Ovary (tissue), 9 donors: Measurements from ENCODE around the gene CLDN15. TPM values are rescaled to one million over a fixed set of nuclear protein-coding genes. Genes with fewer than 3 reads are reported as not detected.

Source experiments
- DNase-seq, 5 donors: peaks; one replicate each; pipeline ENCODE4 v3.0.0-alpha.2; 2019 to 2020
- H3K27ac ChIP-seq, 2 donors: fragments of 200-600 bp; one replicate each; pipeline versions ENCODE4 v1.5.1 to v1.8.0; 2019 to 2022
- H3K27me3 ChIP-seq: fragments of 200-600 bp; one replicate; pipeline ENCODE4 v1.8.0; 2022
- H3K36me3 ChIP-seq: fragments of 200-600 bp; sonication (generic); one replicate; pipeline ENCODE4 v1.5.1; 2019
- H3K4me1 ChIP-seq: one replicate; pipeline ENCODE4 v1.8.1; 2013; ENCODE audit warnings: mild to moderate bottlenecking, moderate library complexity; ENCODE audit not compliant: insufficient read depth
- H3K4me3 ChIP-seq: fragments of 200-600 bp; sonication (generic); one replicate; pipeline ENCODE4 v1.5.1; 2017
- H3K9me3 ChIP-seq, 2 donors: fragments of 200-600 bp in 1 of 2; sonication (generic) in 1 of 2; one replicate each; pipeline versions ENCODE4 v1.5.1 to v1.8.1; 2013 to 2019; ENCODE audit warnings: mild to moderate bottlenecking in 1 of 2, moderate library complexity in 1 of 2
- CTCF ChIP-seq, 3 donors: fragments of 450-650 bp in 2 of 3; fragments of 200-600 bp in 1 of 3; IDR thresholded peaks; one replicate each; pipeline versions ENCODE4 v1.5.1 to v1.8.0; 2016 to 2022; ENCODE audit warnings: antibody characterized with exemption in 3 of 3, mild to moderate bottlenecking in 1 of 3
- EP300 ChIP-seq: sonication (generic); formaldehyde crosslinking; IDR thresholded peaks from one replicate; pipeline ENCODE4 v1.6.1; 2017; ENCODE audit warnings: antibody characterized with exemption
- POLR2A ChIP-seq: fragments of 450-650 bp; IDR thresholded peaks from one replicate; pipeline ENCODE4 v1.6.1; 2017; ENCODE audit warnings: antibody characterized with exemption, mild to moderate bottlenecking, moderate library complexity
- WGBS, 3 donors: extraction: QIAGEN DNeasy Blood & Tissue Kit in 1 of 3; methylation state at CpG; one replicate each; pipeline versions ENCODE4 v1.1.5 to v1.1.7; 2013 to 2017; 5-methylcytosine and 5-hydroxymethylcytosine counted together
- intact Hi-C, 4 donors: fragments of 100-400 bp; cut with DNase I; formaldehyde crosslinking; loops; one replicate each; pipeline versions ENCODE4 v1.11.0 to v1.15.1; 2022 to 2023
- polyA plus RNA-seq, 2 donors: library from polyadenylated mRNA; stranded (reverse); fragments of 200-250 nt in 1 of 2; fragments of 350-450 nt in 1 of 2; fragmentation: Illumina TruSeq in 1 of 2; extraction: RNeasy Lipid Tissue Mini Kit (QIAGEN cat#74804) in 1 of 2; gene quantifications; one replicate each; pipeline ENCODE4 v1.2.3, GENCODE V29; 2013 to 2014
- total RNA-seq, 7 donors: library from RNA; depleted of rRNA in 2 of 7; stranded (reverse); fragments of >200 nt in 2 of 7; fragmentation: NEBNext Ultra II Directional in 3 of 7; extraction: Animal tissue kit (Norgen Biotek cat#: 25700) in 3 of 7; gene quantifications; one replicate each; pipeline versions ENCODE4 v1.1.0 to v1.2.4, GENCODE V29; 2016 to 2023
- donor health status: DM: no; HTN: no; CAD: no; lungs with moderate emphysema.
- donor health status: DM: no; HTN: no; CAD: no.
- donor health status: Bipolar disorder and iron deficiency.
- donor health status: DM: yes; HTN: yes; CAD: no.
- donor health status: DM: no; HTN: no; CAD: no.
- donor health status: DM: yes; HTN: yes; CAD: no.

Gene CLDN15
- total and polyA plus RNA-seq, 9 donors, result 3.6 to 225 (median 11.7) TPM

GRCh38 chr7:101238226-101239182, 902 bp upstream of the CLDN15 start:
- Histone ChIP-seq H3K9me3 (no peaks in the 10 kb centered on the region), H3K27me3 (no peaks in the 10 kb centered on the region), H3K4me3 (no peak overlapping the region), H3K27ac (peak overlapping the region in 1 of 2 donors; percentile 59), H3K36me3 (no peaks in the 10 kb centered on the region), H3K4me1 (no peaks in the 10 kb centered on the region)
- intact Hi-C loops, result no loop called here
- TF ChIP-seq POLR2A (no peak), EP300 (no peak), CTCF (IDR thresholded peaks at IDR 0.05) (no peak)
- no peak for DNase-seq
- 62 to 70% (median 68%) methylated on average over 27 to 28 of the region's 28 CpGs for WGBS, 3 donors

GRCh38 chr7:101236292-101236835, 1.2 kb downstream of the CLDN15 start:
- Histone ChIP-seq H3K36me3 (no peaks in the 10 kb centered on the region), H3K9me3 (no peaks in the 10 kb centered on the region), H3K27me3 (no peaks in the 10 kb centered on the region), H3K27ac (no peak overlapping the region), H3K4me3 (no peak overlapping the region), H3K4me1 (peaks cover 3% of the 10 kb centered on the region)
- TF ChIP-seq EP300, result no peak
- no peak for TF ChIP-seq CTCF (IDR thresholded peaks at IDR 0.05)
- TF ChIP-seq POLR2A, result no peak
- DNase-seq, result no peak
- WGBS, 3 donors, result 88 to 95% (median 91%) methylated on average over 21 of the region's 21 CpGs
- intact Hi-C loops, result no loop called here

- intact Hi-C loops, result no loop called here
- H3K9me3 ChIP-seq, result no peaks in the 10 kb centered on the region
- H3K4me1 ChIP-seq, result peaks cover 3% of the 10 kb centered on the region
- 65 to 78% (median 70%) methylated on average over 9 of the region's 9 CpGs for WGBS, 3 donors
- no peak for TF ChIP-seq EP300
- no peak for TF ChIP-seq POLR2A
- TF ChIP-seq CTCF (IDR thresholded peaks at IDR 0.05), result no peak
- H3K36me3 ChIP-seq, result no peaks in the 10 kb centered on the region
- no peak overlapping the region for H3K4me3 ChIP-seq
- no peak for DNase-seq
- H3K27me3 ChIP-seq, result no peaks in the 10 kb centered on the region
- H3K27ac ChIP-seq, result no peak overlapping the region
These were observed 2.1 kb downstream of the CLDN15 start for GRCh38 chr7:101235522-101235921.

DNA sequence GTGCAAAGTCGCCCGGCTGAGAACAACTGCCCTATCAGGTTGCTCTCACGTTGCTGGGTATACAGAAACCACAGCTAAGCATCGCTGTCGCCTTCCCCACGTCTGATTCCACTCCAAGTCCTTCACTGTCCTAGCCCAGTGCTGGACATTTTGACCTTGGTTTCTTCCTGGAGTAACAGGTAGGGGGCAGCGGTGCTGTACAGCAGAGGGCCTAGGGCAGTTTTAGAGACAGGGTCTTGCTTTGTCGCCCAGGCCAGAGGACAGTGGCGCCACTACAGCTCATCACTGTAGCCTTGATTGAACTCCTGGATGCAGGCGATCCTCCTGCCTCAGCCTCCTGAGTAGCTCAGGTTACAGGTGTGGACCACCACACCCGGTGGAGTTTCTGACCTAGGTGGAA, 2.6 kb downstream of the CLDN15 start:
- 70 to 78% (median 76%) methylated on average over 11 of the region's 11 CpGs for WGBS, 3 donors
- intact Hi-C loops, result no loop called here
- TF ChIP-seq POLR2A, result no peak
- no peak for TF ChIP-seq CTCF (IDR thresholded peaks at IDR 0.05)
- no peak for TF ChIP-seq EP300
- no peak for DNase-seq
- peaks cover 3% of the 10 kb centered on the region for H3K4me1 ChIP-seq
- no peak overlapping the region for H3K27ac ChIP-seq
- H3K36me3 ChIP-seq, result no peaks in the 10 kb centered on the region
- no peaks in the 10 kb centered on the region for H3K27me3 ChIP-seq
- no peak overlapping the region for H3K4me3 ChIP-seq
- H3K9me3 ChIP-seq, result no peaks in the 10 kb centered on the region
